Medulla oblongata (tissue), 1 donor: ENCODE measurements around the gene ACBD3.

Source experiments
- DNase-seq: peaks from one replicate; pipeline ENCODE4 v3.0.0-alpha.2; 2015; ENCODE audit errors: extremely low spot score

The ACBD3 gene

GRCh38 chr1:226201029-226201593 lies 14.6 kb upstream of the ACBD3 start:
- no peak for DNase-seq

- no peak for DNase-seq
These were observed 13.4 kb upstream of the ACBD3 start for GRCh38 chr1:226199971-226200370.

- no peak for DNase-seq
These were observed 8.6 kb upstream of the ACBD3 start for GRCh38 chr1:226195144-226195543.

GRCh38 chr1:226187380-226187779 lies 839 bp upstream of the ACBD3 start:
- no peak for DNase-seq

GRCh38 chr1:226187019-226187322 lies 430 bp upstream of the ACBD3 start:
- DNase-seq: no peak

GRCh38 chr1:226185141-226186036 lies 1.2 kb downstream of the ACBD3 start:
- peak; percentile 17 for DNase-seq

- peak; percentile 49 for DNase-seq
These were observed 4.4 kb downstream of the ACBD3 start for GRCh38 chr1:226181996-226182714.

- no peak for DNase-seq
These were observed 9.7 kb downstream of the ACBD3 start for GRCh38 chr1:226176870-226177269.

GRCh38 chr1:226172589-226172988 lies 14.0 kb downstream of the ACBD3 start:
- DNase-seq: no peak

GRCh38 chr1:226166341-226166740 lies 20.2 kb downstream of the ACBD3 start:
- no peak for DNase-seq

GRCh38 chr1:226164154-226164553 lies 22.4 kb downstream of the ACBD3 start:
- no peak for DNase-seq

- DNase-seq: no peak
These were observed 23.6 kb downstream of the ACBD3 start for GRCh38 chr1:226162898-226163297.

GRCh38 chr1:226158983-226159382 lies 27.6 kb downstream of the ACBD3 start:
- DNase-seq: no peak

GRCh38 chr1:226158457-226158856 lies 28.1 kb downstream of the ACBD3 start:
- DNase-seq: no peak

GRCh38 chr1:226157761-226158316 lies 28.7 kb downstream of the ACBD3 start:
- DNase-seq: no peak

- DNase-seq: no peak
These were observed 31.9 kb downstream of the ACBD3 start for GRCh38 chr1:226154593-226154992.

- DNase-seq: no peak
These were observed 36.7 kb downstream of the ACBD3 start for GRCh38 chr1:226149806-226150205.

- no peak for DNase-seq
These were observed 38.4 kb downstream of the ACBD3 start for GRCh38 chr1:226148121-226148648.

- DNase-seq: no peak
These were observed 42.5 kb downstream of the ACBD3 start for GRCh38 chr1:226144045-226144444.

- no peak for DNase-seq
These were observed 50.8 kb downstream of the ACBD3 start for GRCh38 chr1:226135709-226136108.

- no peak for DNase-seq
These were observed 51.4 kb downstream of the ACBD3 start for GRCh38 chr1:226135059-226135651.
